Colonic mucosa (tissue), 4 donors: ENCODE data around the gene NABP2. TPM values are rescaled to one million over a fixed set of nuclear protein-coding genes. Genes with fewer than 3 reads are reported as not detected.

Experiments
- DNase-seq: peaks from one replicate; pipeline ENCODE4 v3.0.0-alpha.2; 2020
- H3K27ac ChIP-seq: fragments of 200-600 bp; one replicate; pipeline ENCODE4 v1.8.0; 2021
- H3K27me3 ChIP-seq: fragments of 200-600 bp; one replicate; pipeline ENCODE4 v1.8.0; 2021
- H3K36me3 ChIP-seq: fragments of 200-600 bp; one replicate; pipeline ENCODE4 v1.8.0; 2021
- H3K4me1 ChIP-seq: fragments of 200-600 bp; one replicate; pipeline ENCODE4 v1.8.0; 2021; ENCODE audit warnings: mild to moderate bottlenecking
- H3K4me3 ChIP-seq: fragments of 200-600 bp; one replicate; pipeline ENCODE4 v1.8.0; 2021
- H3K9ac ChIP-seq, 2 donors: one replicate each; pipeline ENCODE4 v1.7.0; 2013; ENCODE audit warnings: control low read depth in 2 of 2, low read depth in 2 of 2, low read length in 2 of 2
- H3K9me3 ChIP-seq: fragments of 200-600 bp; one replicate; pipeline ENCODE4 v1.8.0; 2021
- intact Hi-C: fragments of 100-400 bp; cut with DNase I; formaldehyde crosslinking; loops from one replicate; pipeline ENCODE4 v1.14.1; 2022
- total RNA-seq, 2 donors: library from RNA; stranded (reverse); fragmentation: NEBNext Ultra II Directional in 1 of 2; extraction: Animal tissue kit (Norgen Biotek cat#: 25700) in 1 of 2; gene quantifications; one replicate each; pipeline ENCODE4 v1.2.1, GENCODE V29; 2021
- TF ChIP-seq, protein P1 (sequence below): fragments of 200-600 bp; IDR thresholded peaks from one replicate; pipeline ENCODE4 v1.8.0; 2022; ENCODE audit warnings: antibody characterized with exemption, mild to moderate bottlenecking
- donor health status: healthy.
- donor health status: DM: no; HTN: no; CAD: no.
- donor health status: DM: no; HTN: no; CAD: no.

The NABP2 gene
- total RNA-seq, 2 donors from 2014 or later: 30.3 to 68.4 TPM

DNA sequence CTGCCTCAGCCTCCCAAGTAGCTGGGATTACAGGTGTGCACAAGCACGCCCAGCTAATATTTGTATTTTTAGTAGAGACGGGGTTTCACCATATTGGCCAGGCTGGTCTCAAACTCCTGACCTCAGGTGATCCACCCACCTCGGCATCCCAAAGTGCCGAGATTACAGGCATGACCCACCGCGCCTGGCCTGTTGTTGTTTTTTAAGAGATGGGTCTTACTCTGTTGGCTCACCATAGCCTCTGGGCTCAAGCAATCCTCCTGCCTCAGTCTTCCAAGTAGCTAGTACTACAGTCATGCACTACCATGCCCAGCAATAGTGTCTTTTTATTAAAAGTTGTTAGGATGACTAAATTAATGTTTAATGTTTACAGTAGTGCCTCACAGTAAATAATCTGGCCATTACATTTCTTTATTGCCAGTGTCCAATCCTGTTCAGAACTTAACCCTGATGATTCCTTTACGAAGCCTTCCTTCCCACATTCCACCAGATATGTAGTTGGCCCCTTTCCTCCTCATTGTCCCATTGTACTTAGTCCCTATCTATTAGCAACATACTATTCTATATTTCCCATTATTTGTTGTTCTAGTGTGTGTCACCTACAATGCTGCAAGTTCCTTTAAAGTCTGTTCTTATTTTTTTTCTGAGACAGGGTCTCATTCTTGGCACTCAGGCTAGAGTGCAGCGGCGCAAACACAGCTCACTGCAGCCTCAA, 26.1 kb upstream of the NABP2 start:
- Histone ChIP-seq H3K4me1 (no peaks in the 10 kb centered on the region), H3K36me3 (no peaks in the 10 kb centered on the region), H3K27me3 (no peaks in the 10 kb centered on the region), H3K27ac (no peak overlapping the region), H3K9ac (no peak overlapping the region), H3K9me3 (no peaks in the 10 kb centered on the region), H3K4me3 (no peak overlapping the region)
- DNase-seq: no peak
- intact Hi-C loops: no loop called here
- TF ChIP-seq, protein P1, sequence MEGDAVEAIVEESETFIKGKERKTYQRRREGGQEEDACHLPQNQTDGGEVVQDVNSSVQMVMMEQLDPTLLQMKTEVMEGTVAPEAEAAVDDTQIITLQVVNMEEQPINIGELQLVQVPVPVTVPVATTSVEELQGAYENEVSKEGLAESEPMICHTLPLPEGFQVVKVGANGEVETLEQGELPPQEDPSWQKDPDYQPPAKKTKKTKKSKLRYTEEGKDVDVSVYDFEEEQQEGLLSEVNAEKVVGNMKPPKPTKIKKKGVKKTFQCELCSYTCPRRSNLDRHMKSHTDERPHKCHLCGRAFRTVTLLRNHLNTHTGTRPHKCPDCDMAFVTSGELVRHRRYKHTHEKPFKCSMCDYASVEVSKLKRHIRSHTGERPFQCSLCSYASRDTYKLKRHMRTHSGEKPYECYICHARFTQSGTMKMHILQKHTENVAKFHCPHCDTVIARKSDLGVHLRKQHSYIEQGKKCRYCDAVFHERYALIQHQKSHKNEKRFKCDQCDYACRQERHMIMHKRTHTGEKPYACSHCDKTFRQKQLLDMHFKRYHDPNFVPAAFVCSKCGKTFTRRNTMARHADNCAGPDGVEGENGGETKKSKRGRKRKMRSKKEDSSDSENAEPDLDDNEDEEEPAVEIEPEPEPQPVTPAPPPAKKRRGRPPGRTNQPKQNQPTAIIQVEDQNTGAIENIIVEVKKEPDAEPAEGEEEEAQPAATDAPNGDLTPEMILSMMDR: no peak

DNA sequence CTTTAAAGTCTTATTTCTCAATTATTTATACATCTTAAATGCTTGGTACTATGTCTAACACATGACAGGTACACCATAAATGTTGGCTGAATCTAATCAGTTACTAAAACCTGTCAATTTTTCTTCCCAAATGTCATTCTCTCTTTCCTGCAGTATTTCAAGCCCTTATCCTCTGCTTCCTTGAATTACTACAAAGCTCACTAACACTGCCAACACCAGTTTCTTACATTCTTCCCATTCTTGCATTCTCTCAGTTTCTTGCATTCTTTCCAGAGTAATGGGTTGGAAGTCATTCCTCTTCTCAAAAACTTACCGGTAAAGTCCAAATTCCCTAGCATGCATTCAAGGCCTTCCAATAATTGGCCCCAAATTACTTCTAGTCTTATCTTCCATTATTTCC, 25.3 kb upstream of the NABP2 start:
- Histone ChIP-seq H3K36me3 (no peaks in the 10 kb centered on the region), H3K27ac (no peak overlapping the region), H3K4me3 (no peak overlapping the region), H3K9me3 (no peaks in the 10 kb centered on the region), H3K4me1 (no peaks in the 10 kb centered on the region), H3K27me3 (no peaks in the 10 kb centered on the region), H3K9ac (no peak overlapping the region)
- DNase-seq: no peak
- intact Hi-C loops: no loop called here
- TF ChIP-seq, protein P1: no peak

DNA sequence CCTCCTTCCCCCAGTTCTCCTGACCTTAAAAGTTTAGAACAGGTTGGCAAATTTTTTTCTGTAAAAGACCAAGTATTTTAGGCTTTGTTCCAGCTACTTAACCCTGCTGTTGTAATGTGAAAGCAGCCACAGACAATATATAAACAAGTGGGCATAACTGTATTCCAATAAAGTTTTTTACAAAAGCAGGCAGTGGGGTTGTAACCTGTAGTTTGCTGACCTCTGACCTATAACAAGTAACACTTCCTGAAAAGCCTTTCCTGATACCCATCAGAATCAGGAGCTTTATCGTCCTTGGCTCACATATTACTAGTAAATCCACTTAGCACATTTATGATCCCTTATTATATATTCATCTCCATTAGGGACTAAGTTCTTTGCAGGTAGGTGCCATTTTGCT, 21.8 kb upstream of the NABP2 start:
- intact Hi-C loops: loop anchor here (10.0 kb wide), 1 partner anchor 92 kb away; no protein-coding TSS in a partner anchor
- no peak overlapping the region for H3K9ac ChIP-seq
- H3K4me3 ChIP-seq: no peak overlapping the region
- no peaks in the 10 kb centered on the region for H3K9me3 ChIP-seq
- no peak overlapping the region for H3K27ac ChIP-seq
- H3K36me3 ChIP-seq: peaks cover under 1% of the 10 kb centered on the region
- DNase-seq: no peak
- no peaks in the 10 kb centered on the region for H3K27me3 ChIP-seq
- TF ChIP-seq, protein P1: no peak
- H3K4me1 ChIP-seq: no peaks in the 10 kb centered on the region

DNA sequence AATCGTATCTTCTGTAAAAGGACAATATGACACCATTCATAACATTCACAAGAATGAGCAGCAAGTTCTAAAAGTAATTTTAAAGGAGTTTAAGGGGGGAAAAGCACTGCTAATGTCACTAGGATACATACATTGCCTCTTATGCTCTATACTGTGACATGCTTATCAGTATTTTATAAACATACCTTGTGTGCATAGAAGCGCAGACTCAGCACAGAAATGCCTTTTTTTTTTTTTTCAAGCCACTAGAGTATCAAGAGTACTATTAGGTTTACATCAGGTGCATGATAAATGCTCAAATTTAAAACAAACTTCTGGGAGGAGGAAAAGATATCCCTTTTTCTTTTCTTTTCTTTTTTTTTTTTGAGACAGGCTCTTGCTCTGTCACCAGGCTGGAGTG, 21.3 kb upstream of the NABP2 start:
- Histone ChIP-seq H3K27me3 (no peaks in the 10 kb centered on the region), H3K9me3 (no peaks in the 10 kb centered on the region), H3K4me1 (no peaks in the 10 kb centered on the region), H3K9ac (no peak overlapping the region), H3K36me3 (peaks cover 6% of the 10 kb centered on the region), H3K27ac (no peak overlapping the region), H3K4me3 (no peak overlapping the region)
- DNase-seq: no peak
- TF ChIP-seq, protein P1: no peak
- intact Hi-C loops: loop anchor here (10.0 kb wide), 1 partner anchor 92 kb away; no protein-coding TSS in a partner anchor

DNA sequence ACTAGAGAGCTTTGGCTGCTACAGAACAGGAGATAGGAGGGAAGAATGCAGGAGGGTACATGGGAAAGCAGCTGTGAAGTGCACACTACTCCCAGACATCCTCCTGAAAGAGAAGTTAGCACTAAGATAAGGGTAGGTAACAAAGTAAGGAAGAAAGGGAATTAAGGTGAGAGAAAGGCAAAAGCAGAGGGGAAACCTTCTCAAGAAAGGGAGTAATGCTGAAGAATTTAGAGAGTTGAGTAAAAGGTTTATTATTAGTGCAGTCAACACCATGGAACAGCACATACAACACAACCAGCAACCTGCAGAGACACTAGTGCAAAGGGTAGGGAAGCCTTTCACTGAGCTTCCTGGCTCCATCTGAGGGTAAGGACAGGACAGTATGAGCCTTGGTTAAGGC, 19.9 kb upstream of the NABP2 start:
- no peak for DNase-seq
- TF ChIP-seq, protein P1: no peak
- Histone ChIP-seq H3K36me3 (peaks cover 11% of the 10 kb centered on the region), H3K27me3 (no peaks in the 10 kb centered on the region), H3K4me1 (no peaks in the 10 kb centered on the region), H3K4me3 (no peak overlapping the region), H3K27ac (no peak overlapping the region), H3K9me3 (no peaks in the 10 kb centered on the region), H3K9ac (no peak overlapping the region)
- intact Hi-C loops: loop anchor here (10.0 kb wide), 1 partner anchor 91 kb away; no protein-coding TSS in a partner anchor
